HCT116 (cell line): ENCODE data around the gene PSME2.

Experiments used
- ELF1 ChIP-seq: IDR thresholded peaks from 2 replicates; pipeline ENCODE4 v1.6.1; 2012; ENCODE audit warnings: low read depth, borderline replicate concordance
- EZH2phosphoT487 ChIP-seq: fragments of 200-600 bp; IDR thresholded peaks from 2 replicates; pipeline ENCODE4 v1.6.1; 2018; ENCODE audit warnings: antibody characterized with exemption, borderline replicate concordance
- JUND ChIP-seq: IDR thresholded peaks from 2 replicates; pipeline ENCODE4 v1.6.1; 2012
- MAX ChIP-seq: IDR thresholded peaks from 2 replicates; pipeline ENCODE4 v1.6.1; 2012
- POLR2A ChIP-seq: IDR thresholded peaks from 2 replicates; pipeline ENCODE4 v1.7.0; 2011; ENCODE audit warnings: borderline replicate concordance; ENCODE audit not compliant: insufficient read depth, insufficient read length; ENCODE audit errors: extremely low read depth
- SP1 ChIP-seq: IDR thresholded peaks from 2 replicates; pipeline ENCODE4 v1.6.1; 2012; ENCODE audit warnings: low read depth
- TF ChIP-seq, protein P1 (sequence below), 3 experiments: fragments of 200-600 bp in 1 of 3; sonication (generic) in 1 of 3; IDR thresholded peaks in 2 of 3; conservative IDR thresholded peaks in 1 of 3; 2 replicates each; pipeline ENCODE4 v1.5.1; 2012 to 2017; ENCODE audit warnings: low read depth in 2 of 3, low read length in 2 of 3, antibody characterized with exemption in 1 of 3, borderline replicate concordance in 1 of 3, control low read depth in 1 of 3, mild to moderate bottlenecking in 1 of 3, mixed read lengths in 1 of 3, mixed run types in 1 of 3, moderate library complexity in 1 of 3; ENCODE audit not compliant: insufficient read depth in 1 of 3

DNA sequence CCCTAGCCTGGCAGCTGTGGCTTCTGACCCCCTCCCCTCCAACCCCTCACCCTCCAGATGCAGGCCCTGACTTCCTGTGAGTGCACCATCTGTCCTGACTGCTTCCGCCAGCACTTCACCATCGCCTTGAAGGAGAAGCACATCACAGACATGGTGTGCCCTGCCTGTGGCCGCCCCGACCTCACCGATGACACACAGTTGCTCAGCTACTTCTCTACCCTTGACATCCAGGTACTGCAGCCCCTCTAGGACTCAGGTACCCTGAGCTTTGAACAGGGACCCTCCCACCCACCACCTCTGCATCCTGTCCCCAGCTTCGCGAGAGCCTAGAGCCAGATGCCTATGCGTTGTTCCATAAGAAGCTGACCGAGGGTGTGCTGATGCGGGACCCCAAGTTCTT, 8.7 kb upstream of the PSME2 start:
- TF ChIP-seq SP1 (no peak), EZH2phosphoT487 (no peak), JUND (no peak), ELF1 (no peak), MAX (no peak), POLR2A (no peak)
- TF ChIP-seq, protein P1, sequence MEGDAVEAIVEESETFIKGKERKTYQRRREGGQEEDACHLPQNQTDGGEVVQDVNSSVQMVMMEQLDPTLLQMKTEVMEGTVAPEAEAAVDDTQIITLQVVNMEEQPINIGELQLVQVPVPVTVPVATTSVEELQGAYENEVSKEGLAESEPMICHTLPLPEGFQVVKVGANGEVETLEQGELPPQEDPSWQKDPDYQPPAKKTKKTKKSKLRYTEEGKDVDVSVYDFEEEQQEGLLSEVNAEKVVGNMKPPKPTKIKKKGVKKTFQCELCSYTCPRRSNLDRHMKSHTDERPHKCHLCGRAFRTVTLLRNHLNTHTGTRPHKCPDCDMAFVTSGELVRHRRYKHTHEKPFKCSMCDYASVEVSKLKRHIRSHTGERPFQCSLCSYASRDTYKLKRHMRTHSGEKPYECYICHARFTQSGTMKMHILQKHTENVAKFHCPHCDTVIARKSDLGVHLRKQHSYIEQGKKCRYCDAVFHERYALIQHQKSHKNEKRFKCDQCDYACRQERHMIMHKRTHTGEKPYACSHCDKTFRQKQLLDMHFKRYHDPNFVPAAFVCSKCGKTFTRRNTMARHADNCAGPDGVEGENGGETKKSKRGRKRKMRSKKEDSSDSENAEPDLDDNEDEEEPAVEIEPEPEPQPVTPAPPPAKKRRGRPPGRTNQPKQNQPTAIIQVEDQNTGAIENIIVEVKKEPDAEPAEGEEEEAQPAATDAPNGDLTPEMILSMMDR (IDR thresholded peaks at IDR 0.05 in 2 of 3, conservative IDR thresholded peaks at IDR 0.05 in 1 of 3; ENCODE audit: borderline replicate concordance in 1 of 3, insufficient read depth in 1 of 3, low read depth in 2 of 3, low read length in 2 of 3): no peak
